Fibroblast of lung (primary cell): ENCODE results near the gene MMP14. TPM values are rescaled to one million over a fixed set of nuclear protein-coding genes. Genes with fewer than 3 reads are reported as not detected.

Experiments
- DNase-seq, 2 donors: peaks; one replicate each; pipeline versions ENCODE4 v3.0.0 to v3.0.0-alpha.2; 2010; ENCODE audit warnings: low read depth in 2 of 2
- H2AFZ ChIP-seq: 2 replicates; pipeline ENCODE4 v1.5.1; 2012; ENCODE audit warnings: low read length, control low read depth, inconsistent platforms
- H3K27ac ChIP-seq: 2 replicates; pipeline ENCODE4 v1.5.1; 2011; ENCODE audit warnings: low read length, control low read depth; ENCODE audit not compliant: insufficient read depth
- H3K27me3 ChIP-seq: 2 replicates; pipeline ENCODE4 v1.5.1; 2011; ENCODE audit warnings: mild to moderate bottlenecking, low read length; ENCODE audit not compliant: control insufficient read depth, insufficient read depth
- H3K36me3 ChIP-seq: 2 replicates; pipeline ENCODE4 v1.5.1; 2011; ENCODE audit warnings: low read length; ENCODE audit not compliant: control insufficient read depth, insufficient read depth
- H3K4me1 ChIP-seq: 2 replicates; pipeline ENCODE4 v1.5.1; 2011; ENCODE audit warnings: low read length; ENCODE audit not compliant: control insufficient read depth, insufficient read depth; ENCODE audit errors: extremely low read depth
- H3K4me2 ChIP-seq: 2 replicates; pipeline ENCODE4 v1.5.1; 2011; ENCODE audit warnings: low read length, control low read depth; ENCODE audit not compliant: insufficient read depth; ENCODE audit errors: extremely low read depth
- H3K4me3 ChIP-seq, 4 experiments: fragments of 200-600 bp in 1 of 4; sonication (generic) in 1 of 4; replicated peaks in 1 of 4; 2 replicates each; pipeline ENCODE4 v1.5.1; 2011 to 2016; ENCODE audit warnings: low read length in 4 of 4, low read depth in 3 of 4, mild to moderate bottlenecking in 3 of 4, control low read depth in 2 of 4, inconsistent platforms in 1 of 4, mixed read lengths in 1 of 4; ENCODE audit not compliant: insufficient read depth in 1 of 4; ENCODE audit errors: control extremely low read depth in 1 of 4
- H3K79me2 ChIP-seq: 2 replicates; pipeline ENCODE4 v1.5.1; 2012; ENCODE audit warnings: mild to moderate bottlenecking, low read length, inconsistent platforms; ENCODE audit not compliant: control insufficient read depth, insufficient read depth
- H3K9ac ChIP-seq: 2 replicates; pipeline ENCODE4 v1.5.1; 2011; ENCODE audit warnings: mild to moderate bottlenecking, low read length, control low read depth; ENCODE audit not compliant: insufficient read depth
- H3K9me3 ChIP-seq: 2 replicates; pipeline ENCODE4 v1.5.1; 2012; ENCODE audit warnings: low read depth, low read length; ENCODE audit not compliant: control insufficient read depth, insufficient read depth
- H4K20me1 ChIP-seq: 2 replicates; pipeline ENCODE4 v1.5.1; 2011; ENCODE audit warnings: low read length; ENCODE audit not compliant: control insufficient read depth, insufficient read depth; ENCODE audit errors: extremely low read depth
- EZH2 ChIP-seq: IDR thresholded peaks from 2 replicates; pipeline ENCODE4 v1.5.1; 2012; ENCODE audit warnings: low read length, control low read depth, mild to moderate bottlenecking; ENCODE audit errors: missing control alignments
- polyA plus RNA-seq, 2 donors: library from polyadenylated mRNA; depleted of rRNA in 1 of 2; stranded (reverse) in 1 of 2; unstranded in 1 of 2; fragments of >200 nt; gene quantifications; 2 replicates each; pipeline ENCODE4 v1.2.1, GENCODE V29; 2011 to 2012; ENCODE audit warnings: missing spikeins in 1 of 2
- total RNA-seq: library from RNA; depleted of rRNA; stranded (reverse); fragments of >200 nt; gene quantifications from 2 replicates; pipeline ENCODE4 v1.2.1, GENCODE V29; 2014
- TF ChIP-seq, protein P1 (sequence below), 2 donors: IDR thresholded peaks in 1 of 2; conservative IDR thresholded peaks in 1 of 2; 1 replicate in 1 of 2; 2 replicates in 1 of 2; pipeline ENCODE4 v1.5.1; 2011 to 2012; ENCODE audit warnings: low read length in 2 of 2, control low read depth in 1 of 2, inconsistent platforms in 1 of 2, low read depth in 1 of 2, mild to moderate bottlenecking in 1 of 2

MMP14 gene
- total and polyA plus RNA-seq, 2 donors (not counting 1 experiment from before 2014, with no cell fraction given) = 375 to 397 TPM

DNA sequence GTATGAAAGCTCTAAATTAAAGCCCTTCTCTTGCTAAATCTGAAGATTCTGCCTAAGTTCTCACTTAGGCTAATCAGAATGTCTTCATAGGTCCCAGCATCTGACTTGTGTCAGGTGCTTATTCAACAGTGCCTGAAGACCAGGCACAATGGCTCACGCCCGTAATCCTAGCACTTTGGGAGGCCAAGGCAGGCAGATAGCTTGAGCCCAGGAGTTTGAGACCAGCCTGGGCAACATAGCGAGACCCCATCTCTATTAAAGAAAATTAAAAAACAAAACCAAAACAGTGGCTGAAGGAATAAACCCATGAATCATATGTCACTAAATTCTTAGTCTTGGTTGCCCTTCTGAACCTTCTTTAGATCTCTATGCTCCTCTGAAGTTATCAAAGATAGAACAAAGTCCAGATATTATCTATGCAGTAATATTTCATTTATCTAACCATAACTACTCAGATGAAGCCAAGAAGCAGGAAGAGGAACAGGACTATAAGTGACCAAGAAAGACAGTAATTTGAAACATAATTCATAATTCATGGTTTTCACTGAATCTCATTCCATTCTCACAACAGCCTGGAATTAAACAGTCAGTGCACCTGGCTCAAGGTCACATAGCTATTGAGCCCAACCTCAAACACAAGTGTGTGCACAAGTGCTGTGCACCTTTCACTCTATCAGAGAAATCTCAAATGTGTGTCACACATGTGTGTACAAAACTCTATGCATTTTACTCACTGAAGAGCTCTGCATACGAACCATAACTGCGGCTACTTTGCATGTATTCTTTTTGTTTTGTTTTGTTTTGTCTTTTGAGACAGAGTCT is 27.8 kb upstream of the MMP14 start:
- Histone ChIP-seq H3K4me1 (no peaks in the 10 kb centered on the region), H3K27me3 (no peaks in the 10 kb centered on the region), H4K20me1 (no peaks in the 10 kb centered on the region), H3K36me3 (no peaks in the 10 kb centered on the region), H3K9me3 (no peaks in the 10 kb centered on the region), H3K27ac (no peak overlapping the region), H3K4me3 (no peak overlapping the region), H2AFZ (no peak overlapping the region), H3K4me2 (no peak overlapping the region), H3K79me2 (no peaks in the 10 kb centered on the region), H3K9ac (no peak overlapping the region)
- DNase-seq = no peak
- no peak for TF ChIP-seq EZH2
- TF ChIP-seq, protein P1, sequence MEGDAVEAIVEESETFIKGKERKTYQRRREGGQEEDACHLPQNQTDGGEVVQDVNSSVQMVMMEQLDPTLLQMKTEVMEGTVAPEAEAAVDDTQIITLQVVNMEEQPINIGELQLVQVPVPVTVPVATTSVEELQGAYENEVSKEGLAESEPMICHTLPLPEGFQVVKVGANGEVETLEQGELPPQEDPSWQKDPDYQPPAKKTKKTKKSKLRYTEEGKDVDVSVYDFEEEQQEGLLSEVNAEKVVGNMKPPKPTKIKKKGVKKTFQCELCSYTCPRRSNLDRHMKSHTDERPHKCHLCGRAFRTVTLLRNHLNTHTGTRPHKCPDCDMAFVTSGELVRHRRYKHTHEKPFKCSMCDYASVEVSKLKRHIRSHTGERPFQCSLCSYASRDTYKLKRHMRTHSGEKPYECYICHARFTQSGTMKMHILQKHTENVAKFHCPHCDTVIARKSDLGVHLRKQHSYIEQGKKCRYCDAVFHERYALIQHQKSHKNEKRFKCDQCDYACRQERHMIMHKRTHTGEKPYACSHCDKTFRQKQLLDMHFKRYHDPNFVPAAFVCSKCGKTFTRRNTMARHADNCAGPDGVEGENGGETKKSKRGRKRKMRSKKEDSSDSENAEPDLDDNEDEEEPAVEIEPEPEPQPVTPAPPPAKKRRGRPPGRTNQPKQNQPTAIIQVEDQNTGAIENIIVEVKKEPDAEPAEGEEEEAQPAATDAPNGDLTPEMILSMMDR (conservative IDR thresholded peaks at IDR 0.05 in 1 of 2, IDR thresholded peaks at IDR 0.05 in 1 of 2; ENCODE audit: low read depth in 1 of 2, low read length in 2 of 2) = no peak

DNA sequence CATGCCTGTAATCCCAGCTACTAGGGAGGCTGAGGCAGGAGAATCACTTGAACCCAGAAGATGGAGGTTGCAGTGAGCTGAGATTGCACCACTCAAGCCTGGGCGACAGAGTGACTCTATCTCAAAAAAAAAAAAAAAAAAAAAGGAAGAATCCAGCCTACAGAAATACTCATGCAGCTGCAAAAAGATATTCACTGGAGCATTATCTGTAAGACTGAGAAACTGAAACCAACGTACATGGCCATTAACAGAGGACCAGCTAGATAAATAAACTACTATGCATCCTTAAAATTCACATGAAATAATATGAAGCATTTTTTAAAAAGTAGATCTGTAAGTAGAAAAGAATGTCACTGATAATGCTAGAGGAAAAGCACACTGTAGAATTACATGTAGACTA is 24.7 kb upstream of the MMP14 start:
- peak in 1 of 2 donors; percentile 27 for DNase-seq
- Histone ChIP-seq H4K20me1 (no peaks in the 10 kb centered on the region), H3K27ac (no peak overlapping the region), H3K4me2 (no peak overlapping the region), H3K9me3 (no peaks in the 10 kb centered on the region), H3K79me2 (no peaks in the 10 kb centered on the region), H3K4me1 (no peaks in the 10 kb centered on the region), H2AFZ (no peak overlapping the region), H3K9ac (no peak overlapping the region), H3K4me3 (no peak overlapping the region), H3K36me3 (no peaks in the 10 kb centered on the region), H3K27me3 (no peaks in the 10 kb centered on the region)
- TF ChIP-seq, protein P1 (conservative IDR thresholded peaks at IDR 0.05 in 1 of 2, IDR thresholded peaks at IDR 0.05 in 1 of 2; ENCODE audit: low read depth in 1 of 2, low read length in 2 of 2) = no peak
- no peak for TF ChIP-seq EZH2

DNA sequence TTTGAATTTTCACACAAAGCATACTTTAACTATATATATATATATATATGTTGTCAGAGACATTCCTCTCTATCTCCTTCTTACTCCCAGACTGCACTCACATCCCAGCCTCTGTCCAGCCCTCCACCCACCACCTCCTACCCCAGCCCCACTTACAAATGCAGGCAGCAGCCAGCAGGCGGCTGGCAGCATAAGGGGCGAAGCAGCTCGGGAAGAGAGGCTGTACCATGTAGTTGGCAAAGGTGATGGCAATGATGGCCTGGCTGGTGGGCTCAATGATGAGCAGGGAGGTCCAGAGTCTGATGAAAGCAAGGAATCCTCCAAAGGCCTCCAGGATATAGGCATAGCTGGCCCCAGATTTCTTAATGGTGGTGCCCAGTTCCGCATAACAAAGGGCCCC is 23.6 kb upstream of the MMP14 start:
- H3K4me2 ChIP-seq = no peak overlapping the region
- H3K79me2 ChIP-seq = no peaks in the 10 kb centered on the region
- no peak overlapping the region for H3K4me3 ChIP-seq
- H3K36me3 ChIP-seq = no peaks in the 10 kb centered on the region
- H3K4me1 ChIP-seq = no peaks in the 10 kb centered on the region
- no peak for DNase-seq
- H3K27ac ChIP-seq = no peak overlapping the region
- TF ChIP-seq, protein P1 (conservative IDR thresholded peaks at IDR 0.05 in 1 of 2, IDR thresholded peaks at IDR 0.05 in 1 of 2; ENCODE audit: low read depth in 1 of 2, low read length in 2 of 2) = no peak
- TF ChIP-seq EZH2 = no peak
- no peaks in the 10 kb centered on the region for H4K20me1 ChIP-seq
- H3K9ac ChIP-seq = no peak overlapping the region
- H2AFZ ChIP-seq = no peak overlapping the region
- no peaks in the 10 kb centered on the region for H3K9me3 ChIP-seq
- H3K27me3 ChIP-seq = no peaks in the 10 kb centered on the region
